Right ventricle myocardium inferior (tissue), 1 donor: ENCODE measurements around the gene NPEPPS. TPM values are rescaled to one million over a fixed set of nuclear protein-coding genes. Genes with fewer than 3 reads are reported as not detected.
"Not testable (repeated sequence)": the region's sequence is repeated elsewhere in the genome, so short reads cannot be mapped to it uniquely, and the experiment has no call there.

Source experiments
- ATAC-seq: fragments of 200-7000 bp; cut with Tn5 transposase; one replicate; pipeline ENCODE4 v1.9.1; 2020; ENCODE audit warnings: mild to moderate bottlenecking, moderate library complexity
- DNase-seq: peaks from one replicate; pipeline ENCODE4 v3.0.0; 2021; ENCODE audit errors: missing footprints
- intact Hi-C: fragments of 100-400 bp; cut with DNase I; formaldehyde crosslinking; loops from one replicate; pipeline ENCODE4 v1.11.0; 2022
- total RNA-seq: library from RNA; stranded (reverse); fragmentation: NEBNext Ultra II Directional; extraction: Animal tissue kit (Norgen Biotek cat#: 25700); gene quantifications from one replicate; pipeline ENCODE4 v1.2.1, GENCODE V29; 2021
- donor health status: DM: no; HTN: yes; CAD: no; lungs with severe emphysema.

NPEPPS gene
- total RNA-seq, 1 donor from 2014 or later = 83.9 TPM

DNA sequence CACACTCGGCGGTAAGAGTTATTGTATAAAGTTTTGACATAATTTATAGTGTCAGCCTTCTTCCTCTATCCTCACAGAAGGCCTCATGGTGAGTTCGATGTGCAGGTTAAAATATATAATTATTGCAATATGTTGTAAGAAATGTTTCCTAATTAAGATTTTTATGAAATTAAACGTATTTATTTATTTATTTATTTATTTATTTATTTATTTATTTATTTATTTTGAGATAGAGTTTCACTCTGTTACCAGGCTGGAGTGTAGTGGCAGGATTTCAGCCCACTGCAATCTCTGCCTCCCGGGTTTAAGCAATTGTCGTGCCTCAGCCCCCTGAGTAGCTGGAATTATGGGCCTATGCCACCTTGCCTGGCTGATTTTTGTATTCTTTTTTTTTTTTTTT, 13.4 kb downstream of the NPEPPS start:
- ATAC-seq, DNase-seq, intact Hi-C loops: not testable (repeated sequence)

DNA sequence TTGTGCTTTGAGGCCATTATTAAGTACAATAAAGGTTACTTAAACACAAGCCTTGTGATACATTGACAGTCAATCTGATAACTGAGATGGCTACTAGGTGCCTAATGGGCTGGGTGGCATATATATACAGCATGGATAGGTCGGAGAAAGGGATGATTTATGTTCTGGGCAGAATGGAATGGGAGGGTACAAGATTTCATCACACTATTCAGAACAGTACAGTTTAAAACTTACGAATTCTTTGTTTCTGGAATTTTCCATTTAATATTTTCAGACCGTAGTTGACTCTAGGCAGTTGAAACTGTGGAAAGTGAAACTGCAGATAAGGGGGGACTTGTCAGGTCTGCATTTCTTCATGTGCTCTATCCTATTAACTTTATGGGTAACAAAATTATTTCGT, 23.8 kb downstream of the NPEPPS start:
- ATAC-seq, DNase-seq, intact Hi-C loops: not testable (repeated sequence)

DNA sequence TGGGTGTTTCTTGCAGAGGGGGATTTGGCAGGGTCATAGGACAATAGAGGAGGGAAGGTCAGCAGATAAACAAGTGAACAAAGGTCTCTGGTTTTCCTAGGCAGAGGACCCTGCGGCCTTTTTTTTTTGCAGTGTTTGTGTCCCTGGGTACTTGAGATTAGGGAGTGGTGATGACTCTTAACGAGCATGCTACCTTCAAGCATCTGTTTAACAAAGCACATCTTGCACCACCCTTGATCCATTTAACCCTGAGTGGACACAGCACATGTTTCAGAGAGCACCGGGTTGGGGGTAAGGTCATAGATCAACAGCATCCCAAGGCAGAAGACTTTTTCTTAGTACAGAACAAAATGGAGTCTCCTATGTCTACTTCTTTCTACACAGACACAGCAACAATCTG, 25.2 kb downstream of the NPEPPS start:
- intact Hi-C loops, DNase-seq, ATAC-seq: not testable (repeated sequence)

DNA sequence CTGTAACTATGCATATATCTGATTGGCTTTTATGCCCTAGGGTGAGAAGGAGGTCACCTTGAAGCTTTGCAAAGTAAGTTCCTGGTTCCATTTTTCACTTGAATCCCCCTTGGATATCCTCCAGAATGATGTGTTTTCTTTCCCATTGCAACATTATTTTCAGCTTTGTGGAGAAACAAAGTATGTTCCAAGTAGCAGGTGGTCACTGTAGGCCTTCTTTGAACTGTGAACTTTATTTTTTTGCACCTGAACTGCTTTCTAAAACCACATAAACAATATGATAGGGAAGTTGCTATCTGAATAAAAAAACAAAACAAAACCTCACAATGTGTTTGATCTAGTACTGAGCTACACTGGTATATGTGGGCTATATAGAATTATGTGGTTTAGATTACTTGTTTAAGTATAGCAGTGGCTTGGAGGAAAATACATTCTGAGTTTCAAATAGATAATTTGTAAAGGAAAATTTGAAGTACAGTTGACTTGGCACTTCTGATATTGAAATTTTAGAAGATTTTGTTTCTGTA, 29.7 kb downstream of the NPEPPS start:
- ATAC-seq, intact Hi-C loops, DNase-seq: not testable (repeated sequence)

DNA sequence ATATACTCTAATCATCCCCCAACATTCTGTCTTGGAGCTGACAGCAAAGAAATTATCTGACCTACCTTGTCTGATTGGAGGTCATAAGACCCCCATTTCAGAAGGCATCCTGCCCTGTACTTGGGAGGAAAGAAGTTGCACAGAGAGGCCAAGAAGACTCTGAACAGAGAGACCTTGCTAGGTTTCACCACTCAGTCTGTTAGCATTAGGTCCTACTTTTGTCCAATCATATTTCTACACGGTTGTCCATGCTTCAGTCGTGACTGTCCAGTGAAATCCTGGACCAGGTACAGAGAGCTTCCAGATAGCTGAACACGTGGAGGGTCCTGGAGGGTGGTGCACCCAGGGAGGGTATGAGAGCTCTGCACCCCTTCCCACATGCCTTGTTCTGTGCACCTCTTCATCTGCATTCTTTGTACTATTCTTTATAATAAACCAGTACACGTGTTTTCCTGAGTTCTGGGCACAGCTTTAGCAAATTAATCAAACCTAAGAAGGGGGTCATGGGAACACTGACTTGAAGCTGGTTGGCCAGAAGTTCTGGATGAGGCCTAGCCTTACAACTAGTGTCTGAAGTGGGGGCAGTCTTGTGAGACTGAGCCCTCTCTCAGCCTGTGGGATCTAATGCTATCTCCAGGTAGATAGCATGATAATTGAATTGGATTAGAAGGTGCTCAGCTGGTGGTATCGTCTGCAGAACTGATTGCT, 30.9 kb downstream of the NPEPPS start:
- intact Hi-C loops, DNase-seq, ATAC-seq: not testable (repeated sequence)

DNA sequence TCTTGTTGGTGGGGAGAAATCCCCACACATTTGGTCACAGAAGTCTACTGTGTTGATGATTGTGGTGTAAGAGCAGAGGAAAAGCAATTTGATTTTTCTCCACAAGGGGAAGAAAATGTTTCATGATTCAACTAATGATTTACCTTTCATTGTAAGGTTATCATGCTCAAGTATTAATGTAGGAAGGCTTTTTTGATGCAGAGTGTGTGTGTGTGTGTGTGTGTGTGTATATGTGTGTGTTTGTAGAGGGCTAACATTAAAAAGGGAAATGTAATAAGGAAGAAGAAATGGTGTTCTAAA, 31.4 kb downstream of the NPEPPS start:
- ATAC-seq, DNase-seq, intact Hi-C loops: not testable (repeated sequence)

DNA sequence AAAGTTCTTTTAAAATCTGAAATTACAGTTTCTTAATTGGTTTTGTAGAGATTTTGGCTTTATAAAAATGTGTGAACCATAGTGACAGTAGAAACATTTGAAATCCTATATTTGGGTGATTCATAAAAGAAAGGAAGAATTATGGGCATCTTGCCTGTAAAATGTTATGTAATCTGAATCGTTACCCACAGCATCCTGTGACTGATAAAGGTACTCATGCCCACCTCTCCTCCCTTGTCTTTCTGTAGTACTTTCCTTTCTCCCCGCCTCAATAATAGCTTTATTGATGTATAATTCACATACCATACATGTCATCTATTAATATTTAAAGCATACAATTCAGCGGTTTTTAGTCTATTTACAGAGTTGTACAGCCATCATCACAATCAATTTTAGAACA, 36.4 kb downstream of the NPEPPS start:
- DNase-seq, ATAC-seq, intact Hi-C loops: not testable (repeated sequence)

DNA sequence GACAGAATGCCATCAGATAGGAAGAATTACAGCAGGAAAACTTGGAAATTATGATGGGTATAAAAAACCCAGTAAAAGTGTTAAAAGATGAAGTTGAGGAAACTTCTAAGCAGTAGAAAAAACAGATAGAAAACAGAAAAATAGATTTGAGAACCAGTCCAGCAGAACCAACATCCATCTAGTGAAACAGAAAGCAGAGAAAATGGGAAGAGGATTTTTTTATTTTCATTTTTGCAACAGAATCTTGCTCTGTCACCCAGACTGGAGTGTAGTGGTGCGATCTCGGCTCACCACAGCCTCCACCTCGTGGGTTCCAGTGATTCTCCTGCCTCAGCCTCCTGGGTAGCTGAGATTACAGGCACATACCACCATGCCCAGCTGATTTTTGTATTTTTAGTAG, 41.7 kb downstream of the NPEPPS start:
- intact Hi-C loops, ATAC-seq, DNase-seq: not testable (repeated sequence)

DNA sequence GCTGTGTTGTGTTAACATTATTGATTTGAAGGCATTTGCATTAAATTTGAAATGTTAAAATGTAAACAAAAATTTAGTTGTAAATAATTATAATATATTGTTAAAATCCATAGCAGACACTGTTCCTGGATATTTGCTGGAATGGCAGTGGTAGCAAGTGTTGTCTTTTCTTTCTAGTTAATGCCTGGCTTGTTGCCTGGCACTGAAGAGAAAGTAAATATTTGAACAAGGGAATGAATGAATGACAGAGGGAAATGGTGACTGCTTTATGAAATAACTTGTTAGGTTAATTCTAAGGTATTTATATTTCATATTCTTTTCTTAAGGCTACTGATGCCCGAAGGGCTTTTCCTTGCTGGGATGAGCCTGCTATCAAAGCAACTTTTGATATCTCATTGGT, 51.5 kb downstream of the NPEPPS start:
- ATAC-seq, intact Hi-C loops: not testable (repeated sequence)

DNA sequence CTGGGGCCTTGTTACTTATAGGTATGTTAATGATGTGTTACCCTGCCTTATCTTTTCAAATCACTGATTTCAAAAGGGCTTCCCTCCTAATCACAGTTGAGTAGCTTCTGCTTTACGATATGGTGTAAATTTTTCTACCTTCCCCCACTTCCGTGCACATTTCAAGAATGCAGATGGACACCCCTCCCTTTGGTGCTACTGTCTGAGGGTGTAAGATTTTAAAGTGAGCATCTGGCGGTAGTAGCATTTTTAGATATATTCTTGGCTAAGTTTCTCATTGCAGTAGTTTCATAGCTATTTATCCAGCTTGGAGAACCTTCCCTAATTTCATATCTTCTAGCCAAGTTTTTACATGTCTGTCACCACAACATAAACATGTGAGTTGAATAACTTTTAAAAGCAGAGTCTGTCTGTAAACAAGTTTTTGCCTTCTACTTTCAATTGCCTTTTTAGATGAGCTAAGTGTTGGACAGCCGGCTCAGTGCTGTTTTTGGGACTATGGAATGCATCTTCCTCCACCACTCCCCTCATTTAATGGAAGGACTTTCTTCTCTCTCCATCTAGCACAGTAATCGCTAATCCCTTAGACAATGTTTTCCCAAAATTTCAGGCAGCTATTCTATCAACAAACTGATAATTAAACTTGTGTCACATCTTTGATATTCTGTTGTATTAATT, 55.6 kb downstream of the NPEPPS start:
- intact Hi-C loops, ATAC-seq, DNase-seq: not testable (repeated sequence)

More for the DNA sequence above, 51.5 kb downstream of the NPEPPS start:
- DNase-seq = not testable (repeated sequence)

DNA sequence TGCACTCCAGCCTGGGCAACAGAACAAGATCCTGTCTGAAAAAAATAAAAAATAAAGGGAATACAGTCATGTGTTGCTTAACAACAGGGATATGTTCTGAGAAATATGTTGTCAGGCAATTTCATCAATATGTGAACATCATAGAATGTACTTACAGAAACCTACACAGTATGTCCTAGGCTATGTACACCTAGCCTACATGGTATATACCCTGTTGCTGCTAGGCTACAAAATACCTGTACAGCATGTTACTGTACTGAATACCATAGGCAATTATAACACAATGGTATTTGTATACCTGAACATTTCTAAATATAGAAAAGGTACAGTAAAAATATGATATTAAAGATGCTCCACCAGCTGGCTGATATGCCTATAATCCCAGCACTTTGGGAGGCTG, 62.6 kb downstream of the NPEPPS start:
- intact Hi-C loops, ATAC-seq, DNase-seq: not testable (repeated sequence)

DNA sequence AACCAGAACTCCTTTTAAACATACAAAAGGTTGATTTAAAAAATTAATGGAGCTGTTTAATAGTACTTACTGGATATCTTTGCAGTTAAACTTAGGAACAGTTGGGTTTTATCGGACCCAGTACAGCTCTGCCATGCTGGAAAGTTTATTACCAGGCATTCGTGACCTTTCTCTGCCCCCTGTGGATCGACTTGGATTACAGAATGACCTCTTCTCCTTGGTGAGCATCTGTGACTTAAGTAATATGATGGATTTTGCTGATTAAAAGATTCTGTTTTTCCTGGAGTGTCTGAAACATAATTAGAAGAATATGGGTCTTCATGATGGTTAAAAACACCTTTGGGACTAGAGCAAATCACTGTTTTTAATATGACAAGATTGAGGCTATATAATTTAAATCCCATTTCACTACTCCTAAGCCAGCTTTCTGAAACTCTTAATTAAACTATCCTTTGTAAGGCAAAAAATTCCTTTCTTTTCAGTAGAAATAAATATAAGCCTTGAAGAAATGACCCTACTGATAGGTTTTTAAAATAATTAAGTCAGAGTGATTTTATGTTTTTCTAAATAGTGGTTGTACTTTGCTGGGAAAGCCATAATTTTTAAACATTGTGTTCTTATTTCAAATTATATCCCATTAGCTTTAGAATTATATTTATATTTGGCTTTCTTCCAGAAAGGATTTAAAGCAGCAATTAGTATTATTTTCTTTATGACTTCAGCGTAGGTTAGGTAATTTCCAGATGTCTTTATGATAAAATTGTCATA, 73.1 kb downstream of the NPEPPS start:
- intact Hi-C loops = no loop called here
- no peak for ATAC-seq
- no peak for DNase-seq

DNA sequence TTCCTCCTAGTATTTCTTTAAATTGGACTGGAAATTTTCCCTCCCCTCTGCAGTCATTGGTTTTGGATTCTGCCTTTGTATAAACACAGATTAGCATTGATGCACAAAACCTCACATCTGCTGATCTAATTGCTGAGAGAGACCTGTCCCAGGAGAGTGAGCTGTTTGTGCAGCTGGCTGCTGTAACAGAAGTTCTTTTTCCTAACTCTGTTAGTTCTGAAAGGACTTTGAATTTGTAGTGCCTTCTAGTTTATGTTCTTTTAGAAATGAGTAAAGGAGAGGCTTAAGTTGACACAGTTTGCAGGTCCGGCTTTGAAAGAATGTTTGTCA, 73.7 kb downstream of the NPEPPS start:
- intact Hi-C loops = no loop called here
- peak; percentile 93 for ATAC-seq
- DNase-seq = no peak

DNA sequence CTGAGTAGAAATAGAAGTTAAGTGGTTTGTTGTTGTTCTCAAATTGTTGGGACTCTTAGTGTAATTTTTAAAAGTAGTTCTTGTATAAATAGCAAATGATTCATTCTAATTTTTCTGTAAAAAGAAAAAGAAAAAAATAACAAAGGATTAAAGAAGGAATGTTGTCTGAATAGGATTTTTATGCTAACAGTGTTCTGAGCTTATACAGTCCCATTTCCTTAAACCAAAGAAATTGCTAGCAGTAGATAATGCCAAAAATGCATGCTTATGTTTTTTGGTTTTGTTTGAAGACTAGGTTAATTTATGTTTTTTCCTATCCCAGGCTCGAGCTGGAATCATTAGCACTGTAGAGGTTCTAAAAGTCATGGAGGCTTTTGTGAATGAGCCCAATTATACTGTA, 74.1 kb downstream of the NPEPPS start:
- intact Hi-C loops = no loop called here
- DNase-seq (no peak), ATAC-seq (no peak)

DNA sequence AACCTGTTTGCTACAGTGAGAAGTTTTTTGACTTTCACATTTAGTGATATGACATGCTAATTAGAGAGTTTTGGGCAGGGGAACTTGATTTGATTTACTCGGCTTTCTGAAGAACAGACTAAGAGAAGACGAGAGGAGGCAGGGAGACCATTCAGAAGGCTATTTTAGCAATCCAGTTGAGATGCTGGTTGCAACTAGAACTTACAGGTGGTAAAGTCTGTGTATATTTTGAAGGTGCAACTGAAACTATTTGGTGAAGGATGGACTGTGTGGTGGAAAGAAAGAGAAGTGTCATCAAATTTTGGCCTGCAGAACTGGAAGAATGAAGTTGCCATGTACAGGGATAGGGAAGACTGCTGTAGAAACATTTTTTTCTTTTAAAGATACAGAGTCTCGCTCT, 76.6 kb downstream of the NPEPPS start:
- ATAC-seq (no peak), DNase-seq (no peak)
- intact Hi-C loops = no loop called here

DNA sequence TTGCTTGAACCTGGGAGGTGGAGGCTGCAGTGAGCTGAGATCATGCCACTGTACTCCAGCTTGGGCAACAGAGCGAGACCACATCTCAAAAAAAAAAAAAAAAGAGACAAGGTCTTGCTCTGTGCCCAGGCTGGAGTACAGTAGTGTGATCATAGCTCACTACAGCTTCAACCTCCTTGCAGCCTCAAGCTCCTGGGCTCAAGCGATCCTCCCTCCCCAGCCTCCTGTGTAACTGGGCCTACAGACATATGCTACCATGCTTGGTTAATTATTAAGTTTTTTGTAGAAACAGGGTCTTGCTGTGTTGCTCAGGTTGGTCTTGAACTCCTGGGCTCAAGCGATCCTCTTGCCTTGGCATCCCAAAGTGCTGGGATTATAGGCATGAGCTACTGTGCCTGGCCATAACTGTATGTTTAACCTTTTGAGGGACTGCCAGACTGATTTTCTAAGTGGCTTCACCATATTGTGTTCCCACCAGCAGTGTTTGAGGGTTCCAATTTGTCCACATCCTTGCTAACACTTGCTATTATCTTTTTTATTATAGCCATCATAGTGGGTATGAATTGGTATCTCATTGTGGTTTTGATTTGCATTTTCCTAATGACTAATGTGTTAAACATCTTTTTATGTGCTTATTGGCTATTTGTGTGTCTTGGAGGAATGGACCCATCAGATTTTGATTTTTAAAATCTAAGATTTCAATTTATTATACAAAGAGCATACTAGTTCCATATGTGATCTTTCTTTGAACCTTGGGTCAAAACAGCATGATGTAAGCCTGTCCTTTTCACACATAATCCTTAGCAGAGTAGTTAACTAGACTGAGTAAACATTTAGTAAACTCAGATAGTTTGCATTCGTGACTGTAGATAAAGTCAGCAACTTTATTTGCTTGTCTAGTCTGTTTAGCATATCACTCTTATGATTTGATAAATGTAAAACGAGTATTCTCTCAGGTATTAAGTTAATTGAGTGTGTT, 80.8 kb downstream of the NPEPPS start:
- ATAC-seq (no peak), DNase-seq (no peak)
- intact Hi-C loops = loop anchor here (10.0 kb wide), 2 partner anchors 107 to 387 kb away; no protein-coding TSS in a partner anchor

DNA sequence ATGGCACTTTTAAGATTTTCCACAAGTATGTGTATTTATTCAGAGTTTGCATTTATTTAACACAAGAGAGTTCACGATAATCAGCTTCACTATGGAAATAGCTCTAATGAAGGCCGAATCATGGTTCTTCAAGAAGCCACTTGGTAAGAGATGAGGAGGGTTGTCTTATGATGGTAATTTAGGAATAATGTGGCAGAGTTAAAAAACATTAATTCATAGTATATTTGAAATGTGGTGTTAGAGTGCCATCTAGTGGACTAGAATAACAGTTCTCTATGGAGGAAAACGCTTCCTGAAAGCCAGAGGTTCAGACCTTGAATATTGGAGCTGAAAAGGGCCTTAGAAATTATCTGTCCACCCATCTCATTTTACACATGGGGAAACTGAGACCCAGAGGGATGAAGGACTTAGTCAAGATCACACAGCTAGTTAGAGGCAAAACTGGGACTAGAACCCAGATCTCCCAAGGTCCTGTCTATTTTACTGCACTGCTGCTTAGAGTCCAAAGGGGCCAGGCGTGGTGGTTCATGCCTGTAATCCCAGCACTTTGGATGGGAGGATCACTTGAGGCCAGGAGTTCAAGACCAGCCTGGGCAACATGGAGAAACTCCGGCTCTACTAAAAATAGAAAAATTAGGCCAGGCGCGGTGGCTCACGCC, 85.0 kb downstream of the NPEPPS start:
- intact Hi-C loops = loop anchor here (10.0 kb wide), 2 partner anchors 111 to 391 kb away; no protein-coding TSS in a partner anchor
- ATAC-seq = peak; percentile 27
- no peak for DNase-seq

DNA sequence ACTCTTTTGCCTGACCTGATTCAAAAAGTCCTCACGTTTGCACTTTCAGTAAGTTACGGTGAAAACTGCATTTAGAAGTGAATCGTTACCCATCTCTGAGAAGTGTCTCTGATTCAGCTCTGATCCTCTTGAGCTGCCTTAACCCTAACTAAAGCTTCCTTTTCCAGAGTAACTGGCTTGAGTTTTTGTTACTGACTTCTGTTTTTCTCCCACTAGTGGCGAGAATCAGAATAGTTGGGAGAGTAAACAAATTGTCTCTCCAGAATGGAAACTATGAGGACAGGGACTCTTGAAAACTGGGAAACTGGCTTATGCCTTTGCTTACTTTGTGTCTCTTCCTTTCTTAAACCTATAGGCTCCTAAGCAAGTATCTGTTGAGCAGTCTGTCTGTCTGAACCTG, 87.5 kb downstream of the NPEPPS start:
- intact Hi-C loops = loop anchor here (10.0 kb wide), 2 partner anchors 114 to 394 kb away; no protein-coding TSS in a partner anchor
- DNase-seq (no peak), ATAC-seq (no peak)
